GM19328 (cell line): ENCODE results near the gene DRG2.
A peak's percentile ranks its signal among the peaks of the same experiment; 100 is the strongest.

Experiments used
- ATAC-seq: cut with Tn5 transposase; IDR thresholded peaks from one replicate; pipeline ENCODE4 v1.9.1; 2021; ENCODE audit warnings: mild to moderate bottlenecking, moderate library complexity; ENCODE audit not compliant: unreplicated experiment

The DRG2 gene

GRCh38 chr17:18087610-18088491 is at the start of gene DRG2:
DRG2 (plus strand) TSS chr17:18087948; CDS start chr17:18088024, 76 bp downstream.
- peak; percentile 80 for ATAC-seq

- ATAC-seq = no peak
Observed at GRCh38 chr17:18038149-18038850, 49.4 kb upstream of the DRG2 start.

- peak; percentile 80 for ATAC-seq
Observed at GRCh38 chr17:18038861-18039534, 48.8 kb upstream of the DRG2 start, which contains the start of the genes ATPAF2 and GID4. ATPAF2 (minus strand) TSS chr17:18039168; CDS start chr17:18039013, 155 bp downstream. GID4 (plus strand) TSS chr17:18039408; CDS start chr17:18039465, 57 bp downstream.

GRCh38 chr17:18039535-18040260 is 48.0 kb upstream of the DRG2 start:
- peak; percentile 22 for ATAC-seq

- ATAC-seq = no peak
Observed at GRCh38 chr17:18040261-18040858, 47.4 kb upstream of the DRG2 start.

GRCh38 chr17:18041776-18042175 is 46.0 kb upstream of the DRG2 start:
- ATAC-seq = no peak

GRCh38 chr17:18042983-18043382 is 44.8 kb upstream of the DRG2 start:
- no peak for ATAC-seq

GRCh38 chr17:18043491-18043890 is 44.3 kb upstream of the DRG2 start:
- no peak for ATAC-seq

- ATAC-seq = no peak
Observed at GRCh38 chr17:18044609-18045008, 43.1 kb upstream of the DRG2 start.

GRCh38 chr17:18045691-18046350 is 41.9 kb upstream of the DRG2 start:
- ATAC-seq = no peak

- ATAC-seq = no peak
Observed at GRCh38 chr17:18055597-18055996, 32.2 kb upstream of the DRG2 start.

- ATAC-seq = no peak
Observed at GRCh38 chr17:18056214-18056613, 31.5 kb upstream of the DRG2 start.

- ATAC-seq = no peak
Observed at GRCh38 chr17:18059283-18059682, 28.5 kb upstream of the DRG2 start.

- no peak for ATAC-seq
Observed at GRCh38 chr17:18064053-18064452, 23.7 kb upstream of the DRG2 start.

- ATAC-seq = no peak
Observed at GRCh38 chr17:18065546-18065945, 22.2 kb upstream of the DRG2 start.

GRCh38 chr17:18066866-18067265 is 20.9 kb upstream of the DRG2 start:
- no peak for ATAC-seq

GRCh38 chr17:18069101-18069500 is 18.6 kb upstream of the DRG2 start:
- ATAC-seq = no peak

GRCh38 chr17:18070861-18071340 is 16.8 kb upstream of the DRG2 start:
- ATAC-seq = no peak

GRCh38 chr17:18071751-18072150 is 16.0 kb upstream of the DRG2 start:
- ATAC-seq = no peak
